Esophagus mucosa (tissue), 1 donor: ENCODE results near the gene ATG9A. TPM values are rescaled to one million over a fixed set of nuclear protein-coding genes. Genes with fewer than 3 reads are reported as not detected.
"Not testable (repeated sequence)": the region's sequence is repeated elsewhere in the genome, so short reads cannot be mapped to it uniquely, and the experiment has no call there.

Experiments used
- ATAC-seq: fragments of 200-7000 bp; cut with Tn5 transposase; one replicate; pipeline ENCODE4 v1.9.1; 2020
- total RNA-seq: library from RNA; stranded (reverse); gene quantifications from one replicate; pipeline ENCODE4 v1.2.4, GENCODE V29; 2023
- donor health status: DM: yes; HTN: yes; CAD: no.

Gene ATG9A
- total RNA-seq, 1 donor from 2014 or later, result 29.9 TPM

GRCh38 chr2:219204425-219205164 is 24.8 kb downstream of the ATG9A start:
- ATAC-seq, result no peak

GRCh38 chr2:219201331-219201730 is 28.1 kb downstream of the ATG9A start:
- not testable (repeated sequence) for ATAC-seq

GRCh38 chr2:219200502-219201326 is 28.7 kb downstream of the ATG9A start:
- not testable (repeated sequence) for ATAC-seq

GRCh38 chr2:219199470-219200211 is 29.8 kb downstream of the ATG9A start:
- ATAC-seq, result no peak

GRCh38 chr2:219198974-219199373 is 30.5 kb downstream of the ATG9A start:
- no peak for ATAC-seq

- no peak for ATAC-seq
Measured at GRCh38 chr2:219197388-219197787, 32.0 kb downstream of the ATG9A start.

GRCh38 chr2:219186754-219187456 is 42.5 kb downstream of the ATG9A start:
- ATAC-seq, result no peak

- ATAC-seq, result no peak
Measured at GRCh38 chr2:219184121-219184520, 45.3 kb downstream of the ATG9A start.

- ATAC-seq, result no peak
Measured at GRCh38 chr2:219183151-219183772, 46.2 kb downstream of the ATG9A start.

GRCh38 chr2:219182331-219183150 is 46.9 kb downstream of the ATG9A start:
- ATAC-seq, result no peak

- ATAC-seq, result no peak
Measured at GRCh38 chr2:219181531-219181930, 47.9 kb downstream of the ATG9A start.

GRCh38 chr2:219180961-219181360 is 48.5 kb downstream of the ATG9A start:
- ATAC-seq, result no peak

- ATAC-seq, result no peak
Measured at GRCh38 chr2:219179601-219180465, 49.6 kb downstream of the ATG9A start.

- ATAC-seq, result peak; percentile 11
Measured at GRCh38 chr2:219178377-219179175, 50.9 kb downstream of the ATG9A start.

- peak; percentile 86 for ATAC-seq
Measured at GRCh38 chr2:219177552-219178376, 51.7 kb downstream of the ATG9A start, which contains the start of gene RETREG2. Gene RETREG2, plus strand, starts transcription at chr2:219178275. Its CDS starts 78 bp downstream, at chr2:219178353.

- ATAC-seq, result peak; percentile 87
Measured at GRCh38 chr2:219176818-219177551, 52.5 kb downstream of the ATG9A start, which contains the start of gene CNPPD1. Gene CNPPD1, minus strand, starts transcription at chr2:219176925. Its CDS starts 97 bp downstream, at chr2:219176828.
